Measurements from ENCODE around the gene KRT13.

DNA sequence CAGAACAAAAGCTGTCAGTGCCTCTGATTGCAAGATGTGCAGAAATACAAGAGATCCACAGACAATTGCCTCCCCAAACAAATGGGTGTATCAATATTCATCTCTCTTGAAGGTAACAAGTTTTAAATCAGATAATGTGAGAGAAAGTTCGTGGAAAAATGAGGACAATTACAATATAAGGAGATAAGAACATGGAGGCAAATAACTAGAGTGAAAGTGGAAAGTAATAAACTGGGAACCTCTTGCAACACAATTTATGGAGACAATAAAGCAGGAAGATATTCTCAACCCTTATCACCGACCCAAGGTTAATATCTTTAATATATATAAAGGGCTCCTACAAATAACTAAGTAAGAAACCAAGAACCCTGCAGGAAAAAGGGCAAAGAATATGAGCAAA lies 36.9 kb upstream of the KRT13 start:
- TF ChIP-seq, protein P1, sequence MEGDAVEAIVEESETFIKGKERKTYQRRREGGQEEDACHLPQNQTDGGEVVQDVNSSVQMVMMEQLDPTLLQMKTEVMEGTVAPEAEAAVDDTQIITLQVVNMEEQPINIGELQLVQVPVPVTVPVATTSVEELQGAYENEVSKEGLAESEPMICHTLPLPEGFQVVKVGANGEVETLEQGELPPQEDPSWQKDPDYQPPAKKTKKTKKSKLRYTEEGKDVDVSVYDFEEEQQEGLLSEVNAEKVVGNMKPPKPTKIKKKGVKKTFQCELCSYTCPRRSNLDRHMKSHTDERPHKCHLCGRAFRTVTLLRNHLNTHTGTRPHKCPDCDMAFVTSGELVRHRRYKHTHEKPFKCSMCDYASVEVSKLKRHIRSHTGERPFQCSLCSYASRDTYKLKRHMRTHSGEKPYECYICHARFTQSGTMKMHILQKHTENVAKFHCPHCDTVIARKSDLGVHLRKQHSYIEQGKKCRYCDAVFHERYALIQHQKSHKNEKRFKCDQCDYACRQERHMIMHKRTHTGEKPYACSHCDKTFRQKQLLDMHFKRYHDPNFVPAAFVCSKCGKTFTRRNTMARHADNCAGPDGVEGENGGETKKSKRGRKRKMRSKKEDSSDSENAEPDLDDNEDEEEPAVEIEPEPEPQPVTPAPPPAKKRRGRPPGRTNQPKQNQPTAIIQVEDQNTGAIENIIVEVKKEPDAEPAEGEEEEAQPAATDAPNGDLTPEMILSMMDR (IDR thresholded peaks at IDR 0.05; ENCODE audit: insufficient read depth, low read length) = no peak
- no peak for TF ChIP-seq GABPA (IDR thresholded peaks at IDR 0.05; ENCODE audit: low read depth)
- TF ChIP-seq POLR2AphosphoS5 (IDR thresholded peaks at IDR 0.05; ENCODE audit: low read depth) = no peak
